HG02840 (cell line): ENCODE measurements around the gene KDM5C.

Source experiments
- ATAC-seq: cut with Tn5 transposase; IDR thresholded peaks from one replicate; pipeline ENCODE4 v1.9.1; 2021; ENCODE audit warnings: mild to moderate bottlenecking, moderate library complexity, moderate number of reproducible peaks; ENCODE audit not compliant: unreplicated experiment, low FRiP score

KDM5C gene

DNA sequence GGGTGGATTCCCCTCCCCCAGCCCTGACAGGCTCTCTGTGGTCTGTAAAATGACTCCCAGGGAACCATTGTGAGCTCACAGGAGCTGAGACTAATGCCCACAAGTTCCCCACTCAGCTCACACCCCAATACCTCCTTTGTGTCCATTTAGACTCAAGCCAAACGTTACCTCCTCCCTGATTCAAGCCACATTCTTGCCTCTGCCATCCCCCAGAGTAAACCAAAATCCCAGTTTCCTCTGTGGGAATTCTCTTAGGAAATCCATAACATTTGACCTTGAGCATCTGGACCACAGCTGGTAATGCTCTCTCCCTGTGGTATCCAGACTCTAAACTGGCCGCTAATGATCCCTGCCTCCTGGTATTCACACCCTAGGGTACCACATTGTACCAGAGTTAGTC is 26.3 kb upstream of the KDM5C start:
- ATAC-seq, result no peak

DNA sequence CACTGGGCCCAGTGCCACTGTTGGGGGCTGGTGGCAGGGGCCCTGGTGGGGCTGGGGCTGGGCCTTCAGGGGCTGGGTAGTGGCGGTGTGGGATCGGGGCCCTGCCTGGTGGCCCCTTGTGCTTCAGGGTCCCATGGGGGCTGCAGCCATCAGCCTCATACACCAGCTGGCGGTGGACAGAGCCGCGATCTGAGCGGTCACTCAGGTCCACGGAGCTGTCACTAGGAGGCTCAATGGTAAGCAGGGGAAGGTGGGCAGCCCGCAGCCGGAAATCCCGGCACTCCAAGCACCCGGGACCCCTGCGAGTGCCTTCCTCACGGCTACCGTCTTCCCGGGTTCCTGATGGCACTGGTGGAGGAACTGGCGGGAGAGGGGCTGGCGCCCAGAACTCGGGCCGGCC is 25.5 kb upstream of the KDM5C start:
- ATAC-seq, result no peak

DNA sequence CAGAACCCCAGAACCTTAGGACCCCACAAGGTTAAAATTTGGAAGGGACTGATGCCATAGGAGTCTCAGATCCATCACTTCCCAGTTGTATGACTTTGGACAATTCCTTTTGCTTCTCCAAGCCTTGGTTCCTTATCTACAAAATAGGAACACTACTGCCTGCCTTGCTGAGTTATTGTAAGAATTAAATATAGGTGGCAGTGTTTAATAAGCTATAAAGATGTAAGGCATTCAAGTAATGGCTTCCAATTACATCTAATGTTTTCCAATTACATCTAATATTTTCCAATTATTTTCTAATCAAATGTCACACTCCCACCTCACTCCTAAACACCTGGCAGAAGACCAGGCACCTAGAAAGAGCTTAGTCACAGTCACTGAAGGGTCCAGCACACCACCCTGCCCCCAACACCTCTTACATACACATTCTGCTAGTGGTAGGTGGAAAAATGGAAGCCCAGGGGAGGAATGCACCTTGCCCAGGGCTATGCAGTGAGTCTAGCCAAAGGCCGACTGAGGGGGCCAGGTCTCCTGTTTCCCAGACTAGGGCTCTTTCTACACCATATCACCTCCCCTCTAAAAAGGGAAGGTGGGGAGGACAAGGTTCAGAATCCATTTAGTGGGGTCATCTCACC is 24.5 kb upstream of the KDM5C start:
- ATAC-seq, result no peak

DNA sequence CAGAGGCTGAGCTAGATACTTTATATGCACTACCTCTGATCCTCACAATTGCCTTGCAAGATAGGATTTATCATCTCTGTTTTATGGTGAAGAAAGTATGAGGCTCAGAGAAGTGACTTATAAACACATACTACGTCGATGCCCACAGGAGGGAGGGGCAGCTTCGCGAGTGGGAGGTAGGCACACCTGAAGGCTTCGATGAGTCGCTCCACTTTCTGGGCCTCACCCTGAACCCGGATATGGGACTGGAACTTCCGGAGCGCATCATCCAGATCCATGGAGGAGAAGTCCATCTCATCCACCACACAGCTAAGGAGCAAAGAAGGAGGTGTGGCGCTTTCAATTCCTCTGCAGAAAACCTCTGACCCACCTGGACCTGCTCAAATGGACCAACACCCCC is 22.9 kb upstream of the KDM5C start:
- ATAC-seq, result no peak

DNA sequence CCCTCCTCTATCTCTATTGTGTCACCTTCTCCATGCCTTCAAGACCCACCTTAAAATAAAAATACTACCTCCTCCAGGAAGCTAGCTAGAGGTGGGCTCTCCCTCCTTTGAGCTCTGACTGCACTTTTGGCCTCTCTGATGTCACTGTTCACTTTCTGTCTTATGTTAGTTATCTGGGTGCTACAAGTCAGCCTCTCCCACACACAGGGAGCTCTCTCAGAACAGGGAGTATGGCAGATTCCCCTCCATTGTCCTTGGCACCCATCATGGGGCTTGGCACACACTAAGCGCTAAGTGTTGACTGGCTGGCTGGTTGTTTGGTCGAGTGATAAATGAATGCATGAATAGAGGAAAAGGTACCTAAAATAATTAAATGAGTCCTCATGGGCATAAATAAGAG is 21.2 kb upstream of the KDM5C start:
- ATAC-seq, result no peak

DNA sequence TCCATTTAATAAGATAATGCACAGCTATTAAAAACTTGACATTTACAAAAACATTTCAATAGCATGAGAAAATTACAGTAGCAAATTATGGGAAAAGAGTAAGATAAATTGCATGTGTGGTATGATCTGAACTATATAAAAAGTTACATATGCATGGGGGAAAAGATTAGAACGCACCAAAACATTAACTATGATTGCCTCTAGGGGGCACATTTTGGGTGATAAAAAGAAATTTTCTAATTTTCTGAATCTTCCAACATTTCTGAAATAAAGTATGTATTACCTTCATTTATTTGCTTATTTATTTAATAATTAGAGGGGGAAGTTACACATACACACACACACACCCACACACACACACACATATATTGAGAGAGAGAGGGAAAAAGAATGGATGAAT is 19.6 kb upstream of the KDM5C start:
- no peak for ATAC-seq

DNA sequence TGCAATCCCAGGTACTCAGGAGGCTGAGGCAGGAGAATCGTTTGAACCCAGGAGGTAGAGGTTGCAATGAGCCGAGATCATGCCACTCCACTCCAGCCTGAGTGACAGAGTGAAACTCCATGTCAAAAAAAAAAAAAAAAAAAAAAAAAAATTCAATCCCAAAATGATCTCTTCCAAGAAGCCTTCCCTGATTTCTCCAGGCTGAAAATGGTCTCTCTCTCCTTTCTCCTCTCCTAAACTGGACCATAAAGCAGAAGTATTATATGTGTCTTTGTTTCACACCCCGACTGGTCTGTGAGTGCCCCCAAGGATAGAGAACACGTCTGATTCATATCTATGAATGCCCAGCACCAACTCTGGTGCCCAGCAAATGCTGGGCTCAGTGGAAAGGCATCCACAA is 17.3 kb upstream of the KDM5C start:
- no peak for ATAC-seq

DNA sequence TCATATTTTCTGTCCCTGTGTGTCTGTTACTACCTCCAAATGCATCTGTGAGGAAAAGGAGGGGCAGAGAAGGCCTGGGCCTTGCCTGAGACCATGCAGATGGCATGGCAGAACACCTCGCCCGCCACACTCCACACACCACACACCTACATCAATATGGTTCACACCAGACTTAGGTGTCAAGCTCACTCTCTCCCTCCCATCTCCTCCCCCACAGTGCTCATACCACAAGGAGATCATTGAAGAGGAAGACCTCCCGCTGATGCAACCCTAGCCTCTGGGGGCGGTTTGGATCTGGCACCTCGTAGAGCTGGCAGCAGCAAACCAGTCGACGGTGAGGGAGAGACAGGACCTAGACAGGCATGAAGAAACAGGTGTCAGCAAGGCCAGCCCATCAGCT is 16.6 kb upstream of the KDM5C start:
- no peak for ATAC-seq

DNA sequence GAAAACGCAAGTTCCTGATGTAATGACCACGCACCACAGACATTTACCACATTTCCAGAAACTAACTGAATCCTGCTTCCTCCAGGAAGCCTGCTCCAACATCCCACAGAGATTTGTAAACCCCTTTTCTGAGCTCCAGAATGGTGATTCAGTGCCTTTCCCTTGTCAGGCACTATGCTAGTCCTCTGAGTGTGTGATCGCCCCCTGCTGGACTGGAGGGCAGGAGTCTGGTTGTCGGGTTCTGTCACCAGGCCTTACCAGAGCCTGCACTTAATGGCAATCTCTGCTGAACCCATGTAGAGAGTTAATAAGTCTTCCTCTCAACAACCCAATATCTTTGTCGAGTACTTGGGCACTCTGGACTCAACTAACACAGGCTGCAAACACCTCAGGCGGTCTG is 14.5 kb upstream of the KDM5C start:
- no peak for ATAC-seq

DNA sequence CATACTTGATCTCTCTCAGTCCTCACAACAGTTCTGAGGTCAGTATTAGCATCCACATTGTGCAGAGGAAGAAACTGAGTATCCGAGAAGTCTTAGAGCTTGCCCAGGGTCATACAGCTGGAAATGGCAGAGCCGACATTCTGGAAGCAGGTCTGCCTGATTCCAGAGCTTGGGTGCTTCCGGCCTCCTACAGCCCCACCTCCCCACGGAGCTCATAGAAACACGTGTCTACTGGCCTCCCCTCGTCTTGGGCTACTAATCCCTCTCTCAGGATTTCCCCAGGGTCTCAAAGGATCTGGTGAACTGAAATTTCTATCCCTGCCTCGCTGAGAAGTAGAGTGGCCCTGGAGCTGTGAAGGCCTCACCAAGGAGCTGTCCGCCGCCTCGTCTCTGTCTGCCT is 12.0 kb upstream of the KDM5C start:
- ATAC-seq, result no peak

DNA sequence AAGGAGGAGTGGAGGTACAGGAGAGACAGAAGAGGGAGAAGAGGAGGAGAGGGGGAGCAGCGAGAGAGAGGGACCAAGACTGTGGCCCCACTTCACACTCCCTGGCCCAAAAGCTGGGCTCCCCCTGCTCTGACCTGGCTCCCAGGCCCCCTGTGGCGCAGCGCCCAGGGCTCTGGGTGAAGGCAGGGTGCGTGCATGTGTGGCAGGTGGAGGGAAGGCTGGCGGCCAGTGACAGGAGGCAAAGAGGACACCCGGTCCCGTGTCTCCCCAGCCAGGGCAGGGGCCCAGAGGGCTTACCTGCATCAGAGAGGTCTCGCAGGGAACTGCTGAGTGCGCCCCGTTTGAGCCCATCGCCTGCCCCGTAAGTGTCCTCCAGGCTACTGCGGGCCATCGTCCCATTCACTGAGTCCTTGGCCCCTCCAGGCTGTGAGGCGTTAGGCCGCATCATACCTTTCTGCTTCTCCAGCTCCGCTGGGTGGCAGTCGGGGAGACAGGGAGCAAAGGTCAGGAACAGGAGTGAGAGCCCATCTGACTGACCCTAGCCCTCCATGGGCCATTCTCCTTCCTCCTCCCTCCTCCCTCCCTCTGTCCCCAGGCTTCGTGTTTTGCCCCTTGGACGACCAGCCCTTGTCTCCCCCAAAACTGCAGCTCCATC is 11.1 kb upstream of the KDM5C start:
- no peak for ATAC-seq

DNA sequence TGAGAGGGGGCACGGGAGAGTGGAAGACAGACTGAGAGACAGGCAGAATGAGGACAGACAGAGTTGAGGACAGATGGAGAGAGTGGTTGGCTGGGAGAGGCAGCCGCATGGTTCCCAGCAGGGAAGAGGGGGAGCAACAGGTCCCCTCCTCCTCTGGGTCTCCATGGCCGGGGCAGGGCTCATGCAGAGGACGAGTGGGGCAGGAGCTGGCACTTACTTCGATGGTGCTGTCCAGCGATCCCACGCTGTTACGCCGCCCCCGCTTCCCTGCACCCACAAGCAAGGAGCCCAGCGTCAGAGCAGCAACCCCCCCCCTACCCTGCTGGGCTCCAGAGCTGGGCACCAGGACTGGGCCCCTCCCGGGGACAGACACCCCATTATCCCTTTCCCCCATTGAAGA is 10.6 kb upstream of the KDM5C start:
- ATAC-seq, result no peak

DNA sequence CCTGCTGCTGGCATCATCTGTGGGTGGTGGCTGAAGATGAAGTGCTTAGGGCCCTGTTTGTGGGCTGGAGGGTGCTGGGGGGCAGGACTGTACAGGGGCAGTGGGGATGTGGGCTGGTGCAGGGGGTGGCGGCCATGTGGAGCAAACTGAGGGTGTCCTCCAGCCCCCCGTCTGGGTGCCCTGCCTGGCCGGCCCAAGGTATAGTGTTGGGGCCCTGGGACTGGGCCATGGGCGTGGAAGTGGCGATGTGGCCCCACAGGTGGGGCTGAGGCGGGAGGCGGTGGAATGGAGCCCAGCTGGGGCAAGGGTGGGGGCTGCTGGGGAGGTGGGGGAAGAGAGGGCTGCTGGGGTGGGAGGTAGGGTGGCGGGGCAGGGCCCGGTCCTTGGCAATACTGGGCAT is 9.5 kb upstream of the KDM5C start:
- ATAC-seq, result no peak

DNA sequence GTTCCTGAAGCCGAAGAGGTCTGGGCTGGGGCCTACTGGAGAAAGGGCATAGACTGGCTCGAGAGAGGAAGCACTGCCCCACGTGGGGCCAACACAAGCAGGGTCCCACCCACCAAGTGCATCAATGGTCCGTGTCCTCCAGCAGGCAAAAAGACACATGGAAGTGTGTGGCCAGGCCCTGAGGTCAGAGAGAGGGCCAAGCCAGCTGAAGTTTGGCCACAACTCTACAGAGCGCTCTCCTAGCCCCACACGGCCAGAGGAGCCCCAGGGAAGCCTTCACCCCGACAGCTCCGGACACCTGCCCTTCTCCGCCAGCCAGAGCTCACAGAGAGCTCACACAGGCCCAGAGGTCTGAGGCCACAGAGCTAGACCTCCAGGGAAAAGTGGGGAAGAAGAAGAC is 8.5 kb upstream of the KDM5C start:
- ATAC-seq, result no peak

DNA sequence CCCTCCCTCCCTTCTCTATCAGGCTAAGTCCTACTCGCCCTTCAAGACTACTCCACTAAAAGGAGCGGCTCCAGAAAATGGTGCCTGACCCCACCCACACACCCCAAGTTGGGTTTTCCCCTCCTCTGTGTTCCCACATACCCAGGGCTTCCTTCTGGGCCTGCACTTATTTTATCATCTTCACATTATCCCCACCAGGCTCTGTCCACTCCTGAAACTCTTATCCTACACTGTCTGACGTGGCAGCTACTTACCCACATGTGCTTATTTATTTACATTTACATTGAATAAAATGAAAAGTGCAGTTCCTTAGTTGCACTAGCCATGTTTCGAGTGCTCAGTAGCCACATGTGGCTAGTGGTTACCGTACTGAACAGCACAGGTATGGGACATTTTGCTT is 5.1 kb upstream of the KDM5C start:
- ATAC-seq, result no peak

DNA sequence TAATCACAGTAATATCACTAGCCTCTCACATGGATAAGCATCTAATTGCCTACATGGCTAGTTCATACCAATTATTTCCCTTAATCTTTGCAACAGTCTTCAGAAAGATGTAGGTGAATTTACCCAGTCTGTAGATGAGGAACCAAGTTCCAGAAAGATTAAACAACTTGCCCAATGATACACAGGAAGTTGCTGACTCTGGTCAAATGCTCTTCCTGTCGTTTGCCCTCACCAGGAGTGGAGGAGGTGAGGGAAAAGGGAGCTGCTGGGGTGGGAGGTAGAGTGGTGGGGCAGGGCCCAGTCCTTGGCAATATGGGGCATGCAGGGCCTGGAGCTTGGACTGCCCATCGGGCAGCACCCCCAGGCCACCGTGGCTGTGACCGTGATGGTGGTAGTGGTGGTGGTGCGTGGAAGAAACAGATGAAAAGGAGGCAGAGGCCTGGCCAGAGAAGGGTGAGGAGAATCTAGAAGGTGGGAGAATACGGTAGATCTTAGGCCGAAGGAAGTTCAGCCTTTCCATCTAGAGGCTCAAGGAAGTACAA is 2.3 kb upstream of the KDM5C start:
- no peak for ATAC-seq

DNA sequence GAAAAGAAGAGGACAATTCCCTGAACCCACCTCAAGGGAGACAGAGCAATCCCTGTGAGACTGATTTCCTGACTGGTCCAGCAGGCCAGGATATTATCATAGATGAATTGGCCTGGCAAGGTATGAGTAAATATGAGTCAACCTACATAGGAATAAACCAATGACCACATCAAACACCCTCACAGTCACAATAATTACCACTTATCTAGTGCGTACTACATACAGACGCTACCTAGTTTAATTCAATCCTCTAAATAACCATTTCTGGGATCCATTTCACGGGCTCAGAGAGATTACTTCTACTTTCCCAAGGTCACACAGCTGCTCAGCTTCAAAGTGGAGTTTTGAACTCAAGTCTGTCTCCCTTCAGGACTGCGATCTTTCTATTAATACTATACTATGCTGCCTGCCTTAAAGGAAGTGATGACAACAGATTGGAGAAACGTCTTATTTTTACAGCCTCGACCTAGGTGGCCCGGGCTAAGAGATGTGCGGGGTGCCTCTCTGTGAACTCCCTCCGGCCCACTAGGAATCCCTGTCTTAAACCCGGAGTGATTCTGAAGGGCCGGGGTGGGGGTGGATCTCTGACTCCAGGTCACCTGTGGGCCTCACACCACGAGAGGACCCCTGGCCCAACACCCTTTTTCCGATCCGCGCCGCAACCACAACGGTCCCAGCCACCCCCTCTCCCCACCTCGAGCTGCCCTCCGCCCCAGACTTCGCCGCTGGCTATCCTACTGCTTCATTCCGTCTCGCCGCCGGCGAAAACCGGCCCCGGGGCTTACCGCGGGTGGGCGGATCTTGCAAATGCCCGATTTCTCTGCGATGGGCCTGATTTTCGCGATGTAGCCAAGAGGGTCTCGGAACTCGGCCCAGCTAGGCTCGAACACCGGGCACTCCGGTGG is 800 bp downstream of the KDM5C start:
- no peak for ATAC-seq

DNA sequence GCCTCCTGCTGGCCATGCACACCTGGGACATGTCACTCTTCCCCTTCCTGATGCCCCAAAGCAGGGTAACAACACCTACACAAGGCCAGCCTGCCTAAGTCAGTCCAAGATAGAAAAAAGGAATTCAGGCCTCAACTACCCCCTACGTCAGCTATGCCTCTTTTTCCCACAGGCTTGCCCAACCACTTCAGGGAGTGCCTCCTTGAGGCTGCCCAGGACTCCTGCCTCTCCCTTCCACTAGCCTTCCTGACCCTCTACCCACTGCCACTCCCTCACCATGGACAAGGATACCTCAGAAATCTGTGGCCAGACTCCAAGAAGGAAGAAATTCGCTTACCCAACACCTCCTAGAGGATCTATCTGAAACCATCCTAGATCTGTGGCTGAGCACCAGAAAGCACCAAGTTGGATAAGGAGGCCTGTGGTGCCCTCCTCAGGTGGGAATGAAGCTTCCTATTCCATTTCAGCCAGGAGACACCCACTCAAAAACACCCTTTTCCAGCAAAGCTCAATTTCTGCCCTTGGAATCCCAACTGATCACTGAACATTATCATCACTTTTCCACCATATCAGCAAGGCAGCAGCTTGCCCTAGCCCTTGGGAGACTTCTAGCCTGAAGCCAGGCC is 1.8 kb downstream of the KDM5C start:
- no peak for ATAC-seq

DNA sequence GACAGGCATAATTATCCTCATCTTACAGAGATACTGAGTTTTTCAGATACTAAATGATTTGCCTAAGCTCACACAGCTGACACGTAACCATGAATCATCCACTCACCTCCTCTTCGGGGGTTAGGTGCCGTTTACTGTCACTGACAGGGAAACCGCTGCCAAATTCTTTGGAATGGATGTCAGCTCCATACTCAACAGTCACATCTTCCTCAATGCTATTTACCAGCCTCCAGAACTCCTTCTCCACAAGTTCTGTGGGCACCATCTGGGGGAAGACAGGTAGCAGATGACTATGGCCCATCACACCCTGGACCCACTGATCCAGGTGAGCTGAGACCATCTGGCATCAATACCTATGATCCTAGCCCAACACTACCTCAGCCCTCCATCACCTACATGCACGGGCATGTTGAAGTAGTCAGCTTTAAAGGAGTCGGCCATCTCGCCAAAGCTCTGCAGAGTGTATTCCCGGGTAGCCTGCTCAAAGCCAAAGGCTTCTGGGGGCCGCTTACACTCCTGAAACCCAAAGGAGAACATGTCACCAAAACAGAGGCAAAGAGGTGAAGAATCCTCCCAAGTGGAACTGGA is 13.5 kb downstream of the KDM5C start:
- ATAC-seq, result no peak

DNA sequence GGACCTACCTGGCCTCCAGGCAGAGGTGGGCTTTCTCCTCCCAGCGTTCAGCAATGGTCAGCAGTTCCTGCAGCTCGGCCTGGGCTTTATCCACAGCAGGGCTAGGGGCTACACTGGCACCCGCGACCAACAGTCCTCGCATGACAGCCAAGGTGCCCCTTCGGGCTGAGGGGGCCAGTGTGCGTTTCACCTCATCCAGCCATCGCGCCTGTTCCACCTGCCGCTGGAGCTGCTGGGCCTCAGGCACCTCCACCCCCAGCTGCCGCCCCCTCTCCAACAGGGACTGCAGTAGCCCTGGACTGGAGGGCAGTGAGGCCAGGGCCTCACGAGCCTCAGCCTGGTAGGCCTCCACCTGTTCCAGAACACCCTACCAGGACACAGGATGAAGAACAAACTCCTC is 28.3 kb downstream of the KDM5C start:
- no peak for ATAC-seq

DNA sequence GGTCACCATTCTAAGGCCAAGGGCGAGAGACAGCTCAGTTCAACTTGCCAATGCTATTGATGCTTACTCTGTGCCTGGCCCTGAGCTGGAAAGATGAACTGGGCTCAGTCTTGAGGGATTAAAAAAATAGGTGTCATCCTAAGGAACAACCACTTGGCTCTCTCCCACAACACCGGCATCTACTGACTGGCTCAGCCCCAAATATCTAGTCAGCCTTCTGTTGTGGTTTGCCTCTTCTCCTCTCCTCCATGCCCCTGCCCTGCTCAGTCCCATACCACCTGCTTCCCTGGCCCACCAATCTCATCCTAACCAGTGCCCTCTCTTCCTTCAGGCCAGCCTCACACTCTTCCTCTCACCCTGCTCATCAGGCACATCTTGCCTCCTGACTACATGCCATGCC is 29.6 kb downstream of the KDM5C start:
- ATAC-seq, result no peak
